PC-9 (cell line): ENCODE measurements around the gene LDAH.

Source experiments
- EZH2 ChIP-seq: fragments of 200-600 bp; sonication (generic); IDR thresholded peaks from 2 replicates; pipeline ENCODE4 v1.8.0; 2017; ENCODE audit warnings: antibody characterized with exemption, low read depth
- TF ChIP-seq, protein P1 (sequence below): fragments of 200-600 bp; sonication (generic); conservative IDR thresholded peaks from 2 replicates; pipeline ENCODE4 v1.6.1; 2017; ENCODE audit warnings: mixed run types, antibody characterized with exemption, mild to moderate bottlenecking, moderate library complexity

DNA sequence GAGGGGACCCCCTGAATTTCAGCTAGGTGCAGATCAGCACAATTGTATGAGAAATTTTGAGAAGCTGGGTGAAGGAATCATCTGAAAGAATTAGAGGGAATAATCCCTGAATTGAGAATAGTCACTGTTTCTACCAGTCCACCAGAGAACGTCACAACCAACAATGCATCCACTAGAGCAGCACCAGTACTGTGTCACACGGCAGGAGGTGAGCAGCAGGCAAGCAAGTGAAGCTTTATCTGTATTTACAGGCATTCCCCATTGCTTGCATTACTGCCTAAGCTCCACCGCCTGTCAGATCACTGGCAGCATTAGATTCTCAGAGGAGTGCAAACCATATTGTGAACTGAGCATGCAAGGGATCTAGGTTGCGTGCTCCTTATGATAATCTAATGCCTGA is 115.3 kb downstream of the LDAH start:
- TF ChIP-seq, protein P1, sequence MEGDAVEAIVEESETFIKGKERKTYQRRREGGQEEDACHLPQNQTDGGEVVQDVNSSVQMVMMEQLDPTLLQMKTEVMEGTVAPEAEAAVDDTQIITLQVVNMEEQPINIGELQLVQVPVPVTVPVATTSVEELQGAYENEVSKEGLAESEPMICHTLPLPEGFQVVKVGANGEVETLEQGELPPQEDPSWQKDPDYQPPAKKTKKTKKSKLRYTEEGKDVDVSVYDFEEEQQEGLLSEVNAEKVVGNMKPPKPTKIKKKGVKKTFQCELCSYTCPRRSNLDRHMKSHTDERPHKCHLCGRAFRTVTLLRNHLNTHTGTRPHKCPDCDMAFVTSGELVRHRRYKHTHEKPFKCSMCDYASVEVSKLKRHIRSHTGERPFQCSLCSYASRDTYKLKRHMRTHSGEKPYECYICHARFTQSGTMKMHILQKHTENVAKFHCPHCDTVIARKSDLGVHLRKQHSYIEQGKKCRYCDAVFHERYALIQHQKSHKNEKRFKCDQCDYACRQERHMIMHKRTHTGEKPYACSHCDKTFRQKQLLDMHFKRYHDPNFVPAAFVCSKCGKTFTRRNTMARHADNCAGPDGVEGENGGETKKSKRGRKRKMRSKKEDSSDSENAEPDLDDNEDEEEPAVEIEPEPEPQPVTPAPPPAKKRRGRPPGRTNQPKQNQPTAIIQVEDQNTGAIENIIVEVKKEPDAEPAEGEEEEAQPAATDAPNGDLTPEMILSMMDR: no peak
- no peak for TF ChIP-seq EZH2
